ENCODE results near the gene UPK1B.

GRCh38 chr3:119228373-119229145 lies 55.2 kb downstream of the UPK1B start:
- TF ChIP-seq, protein P1, sequence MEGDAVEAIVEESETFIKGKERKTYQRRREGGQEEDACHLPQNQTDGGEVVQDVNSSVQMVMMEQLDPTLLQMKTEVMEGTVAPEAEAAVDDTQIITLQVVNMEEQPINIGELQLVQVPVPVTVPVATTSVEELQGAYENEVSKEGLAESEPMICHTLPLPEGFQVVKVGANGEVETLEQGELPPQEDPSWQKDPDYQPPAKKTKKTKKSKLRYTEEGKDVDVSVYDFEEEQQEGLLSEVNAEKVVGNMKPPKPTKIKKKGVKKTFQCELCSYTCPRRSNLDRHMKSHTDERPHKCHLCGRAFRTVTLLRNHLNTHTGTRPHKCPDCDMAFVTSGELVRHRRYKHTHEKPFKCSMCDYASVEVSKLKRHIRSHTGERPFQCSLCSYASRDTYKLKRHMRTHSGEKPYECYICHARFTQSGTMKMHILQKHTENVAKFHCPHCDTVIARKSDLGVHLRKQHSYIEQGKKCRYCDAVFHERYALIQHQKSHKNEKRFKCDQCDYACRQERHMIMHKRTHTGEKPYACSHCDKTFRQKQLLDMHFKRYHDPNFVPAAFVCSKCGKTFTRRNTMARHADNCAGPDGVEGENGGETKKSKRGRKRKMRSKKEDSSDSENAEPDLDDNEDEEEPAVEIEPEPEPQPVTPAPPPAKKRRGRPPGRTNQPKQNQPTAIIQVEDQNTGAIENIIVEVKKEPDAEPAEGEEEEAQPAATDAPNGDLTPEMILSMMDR (IDR thresholded peaks at IDR 0.05) = no peak
- no peak for TF ChIP-seq POLR2A (IDR thresholded peaks at IDR 0.05)
